GM23338 (cell line): ENCODE measurements around the gene EHBP1L1. TPM values are rescaled to one million over a fixed set of nuclear protein-coding genes. Genes with fewer than 3 reads are reported as not detected.

Experiments used
- ATAC-seq: fragments of 200-7000 bp; cut with Tn5 transposase; 3 replicates; pipeline ENCODE4 v1.9.1; 2020
- DNase-seq: peaks from one replicate; pipeline ENCODE4 v3.0.0-alpha.2; 2015; ENCODE audit warnings: low spot score
- H2AFZ ChIP-seq: fragments of 200-600 bp; sonication (generic); 2 replicates; pipeline ENCODE4 v1.8.0; 2016; ENCODE audit warnings: antibody characterized with exemption, mild to moderate bottlenecking, moderate library complexity
- H3F3A ChIP-seq: fragments of 200-600 bp; sonication (generic); replicated peaks from 2 replicates; pipeline ENCODE4 v1.8.0; 2017; ENCODE audit warnings: antibody characterized with exemption, mixed run types, low read depth
- H3K27ac ChIP-seq: fragments of 200-600 bp; sonication (generic); 2 replicates; pipeline ENCODE4 v1.6.1; 2016; ENCODE audit warnings: low read depth
- H3K27me3 ChIP-seq: fragments of 200-600 bp; sonication (generic); 2 replicates; pipeline ENCODE4 v1.8.0; 2016; ENCODE audit warnings: mild to moderate bottlenecking, mixed run types, moderate library complexity; ENCODE audit not compliant: insufficient read depth
- H3K36me3 ChIP-seq: fragments of 200-600 bp; sonication (generic); 2 replicates; pipeline ENCODE4 v1.8.0; 2016; ENCODE audit warnings: mild to moderate bottlenecking; ENCODE audit not compliant: insufficient read depth
- H3K4me1 ChIP-seq: fragments of 200-600 bp; sonication (generic); 2 replicates; pipeline ENCODE4 v1.8.0; 2016; ENCODE audit warnings: mild to moderate bottlenecking, moderate library complexity; ENCODE audit not compliant: insufficient read depth
- H3K4me2 ChIP-seq: fragments of 200-600 bp; sonication (generic); 2 replicates; pipeline ENCODE4 v1.7.1; 2017; ENCODE audit warnings: mixed run types
- H3K4me3 ChIP-seq: fragments of 200-600 bp; sonication (generic); 2 replicates; pipeline ENCODE4 v1.6.1; 2016; ENCODE audit warnings: mixed run types
- H3K79me2 ChIP-seq: fragments of 200-600 bp; sonication (generic); replicated peaks from 2 replicates; pipeline ENCODE4 v1.8.0; 2017; ENCODE audit warnings: mild to moderate bottlenecking; ENCODE audit not compliant: insufficient read depth
- H3K9me2 ChIP-seq: fragments of 200-600 bp; sonication (generic); 2 replicates; pipeline ENCODE4 v1.8.0; 2017; ENCODE audit not compliant: insufficient read depth
- H4K20me1 ChIP-seq: fragments of 200-600 bp; sonication (generic); replicated peaks from 2 replicates; pipeline ENCODE4 v1.8.0; 2017; ENCODE audit warnings: mild to moderate bottlenecking; ENCODE audit not compliant: insufficient read depth
- H3K27ac Mint-ChIP-seq: 2 replicates; pipeline ENCODE4 v1.8.0; 2020; ENCODE audit warnings: inconsistent platforms, mild to moderate bottlenecking, moderate library complexity, mixed read lengths
- H3K27me3 Mint-ChIP-seq: 3 replicates; pipeline ENCODE4 v1.8.0; 2022; ENCODE audit warnings: low read depth, mild to moderate bottlenecking, moderate library complexity, mixed read lengths, inconsistent platforms; ENCODE audit not compliant: insufficient read depth, poor library complexity
- H3K36me3 Mint-ChIP-seq: 3 replicates; pipeline ENCODE4 v1.8.0; 2021; ENCODE audit warnings: low read depth, mild to moderate bottlenecking, inconsistent platforms, moderate library complexity, mixed read lengths
- H3K4me1 Mint-ChIP-seq: 3 replicates; pipeline ENCODE4 v1.8.0; 2020; ENCODE audit warnings: mild to moderate bottlenecking, inconsistent platforms, mixed read lengths
- H3K4me3 Mint-ChIP-seq: 3 replicates; pipeline ENCODE4 v1.8.0; 2021; ENCODE audit warnings: moderate library complexity, mild to moderate bottlenecking, inconsistent platforms, mixed read lengths
- H3K9me3 Mint-ChIP-seq: 3 replicates; pipeline ENCODE4 v1.8.0; 2020; ENCODE audit warnings: moderate library complexity, mild to moderate bottlenecking, inconsistent platforms, mixed read lengths
- CREB1 ChIP-seq: fragments of 250-450 bp; sonication (Bioruptor Pico); IDR thresholded peaks from 2 replicates; pipeline ENCODE4 v1.5.0; 2020; ENCODE audit warnings: low read depth, mild to moderate bottlenecking, moderate library complexity
- EZH2 ChIP-seq: fragments of 200-600 bp; sonication (generic); IDR thresholded peaks from one replicate; pipeline ENCODE4 v1.8.0; 2017; ENCODE audit warnings: antibody characterized with exemption, mild to moderate bottlenecking, low read depth; ENCODE audit not compliant: unreplicated experiment
- EZH2phosphoT487 ChIP-seq: fragments of 200-600 bp; sonication (generic); IDR thresholded peaks from one replicate; pipeline ENCODE4 v1.8.1; 2018; ENCODE audit warnings: antibody characterized with exemption; ENCODE audit not compliant: unreplicated experiment
- JUNB ChIP-seq: IDR thresholded peaks from one replicate; pipeline ENCODE4 v1.6.1; 2016; ENCODE audit warnings: antibody characterized with exemption; ENCODE audit not compliant: unreplicated experiment
- NANOG ChIP-seq: IDR thresholded peaks from 2 replicates; pipeline ENCODE4 v1.6.1; 2016; ENCODE audit warnings: antibody characterized with exemption, borderline replicate concordance
- POLR2AphosphoS5 ChIP-seq: IDR thresholded peaks from 2 replicates; pipeline ENCODE4 v1.6.1; 2016; ENCODE audit warnings: antibody characterized with exemption, low read depth
- STAT1 ChIP-seq: IDR thresholded peaks from one replicate; pipeline ENCODE4 v1.6.1; 2016; ENCODE audit warnings: antibody characterized with exemption; ENCODE audit not compliant: unreplicated experiment
- ZNF114 ChIP-seq: fragments of 250-450 bp; sonication (Bioruptor Pico); IDR thresholded peaks from 2 replicates; pipeline ENCODE4 v1.5.0; 2020; ENCODE audit warnings: mild to moderate bottlenecking, moderate library complexity
- ZNF331 ChIP-seq: fragments of 250-450 bp; sonication (Bioruptor Pico); IDR thresholded peaks from 2 replicates; pipeline ENCODE4 v1.5.0; 2020; ENCODE audit warnings: low read depth, mild to moderate bottlenecking, moderate library complexity
- ZNF462 ChIP-seq: fragments of 250-450 bp; sonication (Bioruptor Pico); IDR thresholded peaks from 2 replicates; pipeline ENCODE4 v1.5.0; 2020; ENCODE audit warnings: mild to moderate bottlenecking, moderate library complexity
- polyA plus RNA-seq: library from polyadenylated mRNA; unstranded; fragments of >200 nt; fragmentation: Nextera tagmentation; extraction: Ambion mirVana; gene quantifications from 2 replicates; pipeline ENCODE4 v1.2.1, GENCODE V29; 2016
- total RNA-seq: library from RNA; depleted of rRNA; stranded (reverse); fragments of >200 nt; shearing (Covaris generic); gene quantifications from 2 replicates; pipeline ENCODE4 v1.2.3, GENCODE V29; 2014
- TF ChIP-seq, protein P1 (sequence below): IDR thresholded peaks from one replicate; pipeline ENCODE4 v1.6.1; 2018; ENCODE audit warnings: antibody characterized with exemption; ENCODE audit not compliant: unreplicated experiment
- TF ChIP-seq, protein P2 (sequence below): IDR thresholded peaks from 2 replicates; pipeline ENCODE4 v1.6.1; 2016; ENCODE audit warnings: antibody characterized with exemption
- TF ChIP-seq, protein P3 (sequence below), 2 experiments: fragments of 200-600 bp in 1 of 2; sonication (generic) in 1 of 2; conservative IDR thresholded peaks; 2 replicates each; pipeline versions ENCODE4 v1.5.1 to v1.6.1; 2016 to 2017; ENCODE audit warnings: antibody characterized with exemption in 2 of 2, low read depth in 2 of 2, mild to moderate bottlenecking in 2 of 2, moderate library complexity in 1 of 2

Gene EHBP1L1
- total and polyA plus RNA-seq, 2 experiments from 2014 or later: 2.9 to 10.9 TPM

DNA sequence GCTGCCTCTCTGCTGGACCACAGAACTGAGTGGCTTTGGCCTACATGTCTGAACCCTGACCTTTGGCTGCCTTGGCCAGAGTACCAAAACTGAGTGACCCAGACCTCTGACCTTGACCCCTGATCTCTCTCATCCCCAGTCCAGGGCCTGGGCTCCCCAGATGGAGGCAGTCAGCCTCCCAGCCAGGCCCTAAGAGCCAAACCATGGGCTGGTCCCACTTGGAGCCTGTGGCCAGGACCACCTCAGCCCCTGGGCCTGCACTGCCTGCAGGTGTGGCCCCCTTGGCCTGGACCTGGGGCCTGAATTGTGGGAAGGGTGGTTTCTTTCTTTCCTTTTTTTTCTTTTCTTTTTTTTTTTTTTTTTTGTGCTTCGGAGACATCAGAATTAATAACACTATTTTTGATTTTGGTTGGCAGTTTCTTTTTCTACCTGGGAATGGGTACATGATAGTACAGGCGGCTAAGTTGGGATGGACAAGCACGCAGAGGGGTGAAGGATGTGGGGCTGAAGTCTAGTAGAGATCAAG is 61.2 kb downstream of the EHBP1L1 start:
- peak overlapping the region; percentile 52 for H3K27ac ChIP-seq
- peak overlapping the region; percentile 80; the same call in 1 of the 2 replicates for H3K27ac Mint-ChIP-seq
- H3K36me3 Mint-ChIP-seq: peaks cover 18% of the 10 kb centered on the region
- H3F3A ChIP-seq: peaks cover 25% of the 10 kb centered on the region
- 0 out of 2 replicates have a peak overlapping the region, but pooled peaks have one; percentile 83 for H3K4me3 ChIP-seq
- peaks cover 12% of the 10 kb centered on the region; the same call in 1 of the 2 replicates for H3K36me3 ChIP-seq
- peaks cover 26% of the 10 kb centered on the region for H3K4me1 Mint-ChIP-seq
- DNase-seq (no peak), ATAC-seq (no peak)
- H3K9me2 ChIP-seq: no peaks in the 10 kb centered on the region
- no peak for TF ChIP-seq EZH2phosphoT487
- TF ChIP-seq ZNF114 (CRISPR knock-in tag): no peak
- TF ChIP-seq STAT1: no peak
- no peak for TF ChIP-seq ZNF331 (CRISPR knock-in tag)
- TF ChIP-seq JUNB: no peak
- TF ChIP-seq, protein P1, sequence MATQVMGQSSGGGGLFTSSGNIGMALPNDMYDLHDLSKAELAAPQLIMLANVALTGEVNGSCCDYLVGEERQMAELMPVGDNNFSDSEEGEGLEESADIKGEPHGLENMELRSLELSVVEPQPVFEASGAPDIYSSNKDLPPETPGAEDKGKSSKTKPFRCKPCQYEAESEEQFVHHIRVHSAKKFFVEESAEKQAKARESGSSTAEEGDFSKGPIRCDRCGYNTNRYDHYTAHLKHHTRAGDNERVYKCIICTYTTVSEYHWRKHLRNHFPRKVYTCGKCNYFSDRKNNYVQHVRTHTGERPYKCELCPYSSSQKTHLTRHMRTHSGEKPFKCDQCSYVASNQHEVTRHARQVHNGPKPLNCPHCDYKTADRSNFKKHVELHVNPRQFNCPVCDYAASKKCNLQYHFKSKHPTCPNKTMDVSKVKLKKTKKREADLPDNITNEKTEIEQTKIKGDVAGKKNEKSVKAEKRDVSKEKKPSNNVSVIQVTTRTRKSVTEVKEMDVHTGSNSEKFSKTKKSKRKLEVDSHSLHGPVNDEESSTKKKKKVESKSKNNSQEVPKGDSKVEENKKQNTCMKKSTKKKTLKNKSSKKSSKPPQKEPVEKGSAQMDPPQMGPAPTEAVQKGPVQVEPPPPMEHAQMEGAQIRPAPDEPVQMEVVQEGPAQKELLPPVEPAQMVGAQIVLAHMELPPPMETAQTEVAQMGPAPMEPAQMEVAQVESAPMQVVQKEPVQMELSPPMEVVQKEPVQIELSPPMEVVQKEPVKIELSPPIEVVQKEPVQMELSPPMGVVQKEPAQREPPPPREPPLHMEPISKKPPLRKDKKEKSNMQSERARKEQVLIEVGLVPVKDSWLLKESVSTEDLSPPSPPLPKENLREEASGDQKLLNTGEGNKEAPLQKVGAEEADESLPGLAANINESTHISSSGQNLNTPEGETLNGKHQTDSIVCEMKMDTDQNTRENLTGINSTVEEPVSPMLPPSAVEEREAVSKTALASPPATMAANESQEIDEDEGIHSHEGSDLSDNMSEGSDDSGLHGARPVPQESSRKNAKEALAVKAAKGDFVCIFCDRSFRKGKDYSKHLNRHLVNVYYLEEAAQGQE: no peak
- TF ChIP-seq, protein P2, sequence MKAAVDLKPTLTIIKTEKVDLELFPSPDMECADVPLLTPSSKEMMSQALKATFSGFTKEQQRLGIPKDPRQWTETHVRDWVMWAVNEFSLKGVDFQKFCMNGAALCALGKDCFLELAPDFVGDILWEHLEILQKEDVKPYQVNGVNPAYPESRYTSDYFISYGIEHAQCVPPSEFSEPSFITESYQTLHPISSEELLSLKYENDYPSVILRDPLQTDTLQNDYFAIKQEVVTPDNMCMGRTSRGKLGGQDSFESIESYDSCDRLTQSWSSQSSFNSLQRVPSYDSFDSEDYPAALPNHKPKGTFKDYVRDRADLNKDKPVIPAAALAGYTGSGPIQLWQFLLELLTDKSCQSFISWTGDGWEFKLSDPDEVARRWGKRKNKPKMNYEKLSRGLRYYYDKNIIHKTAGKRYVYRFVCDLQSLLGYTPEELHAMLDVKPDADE: no peak
- TF ChIP-seq, protein P3, sequence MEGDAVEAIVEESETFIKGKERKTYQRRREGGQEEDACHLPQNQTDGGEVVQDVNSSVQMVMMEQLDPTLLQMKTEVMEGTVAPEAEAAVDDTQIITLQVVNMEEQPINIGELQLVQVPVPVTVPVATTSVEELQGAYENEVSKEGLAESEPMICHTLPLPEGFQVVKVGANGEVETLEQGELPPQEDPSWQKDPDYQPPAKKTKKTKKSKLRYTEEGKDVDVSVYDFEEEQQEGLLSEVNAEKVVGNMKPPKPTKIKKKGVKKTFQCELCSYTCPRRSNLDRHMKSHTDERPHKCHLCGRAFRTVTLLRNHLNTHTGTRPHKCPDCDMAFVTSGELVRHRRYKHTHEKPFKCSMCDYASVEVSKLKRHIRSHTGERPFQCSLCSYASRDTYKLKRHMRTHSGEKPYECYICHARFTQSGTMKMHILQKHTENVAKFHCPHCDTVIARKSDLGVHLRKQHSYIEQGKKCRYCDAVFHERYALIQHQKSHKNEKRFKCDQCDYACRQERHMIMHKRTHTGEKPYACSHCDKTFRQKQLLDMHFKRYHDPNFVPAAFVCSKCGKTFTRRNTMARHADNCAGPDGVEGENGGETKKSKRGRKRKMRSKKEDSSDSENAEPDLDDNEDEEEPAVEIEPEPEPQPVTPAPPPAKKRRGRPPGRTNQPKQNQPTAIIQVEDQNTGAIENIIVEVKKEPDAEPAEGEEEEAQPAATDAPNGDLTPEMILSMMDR (conservative IDR thresholded peaks at IDR 0.05; ENCODE audit: low read depth in 2 of 2): no peak
- no peak for TF ChIP-seq EZH2
- TF ChIP-seq CREB1 (CRISPR knock-in tag): no peak
- TF ChIP-seq ZNF462 (CRISPR knock-in tag): no peak
- no peak for TF ChIP-seq NANOG
- no peak for TF ChIP-seq POLR2AphosphoS5
- peaks cover 24% of the 10 kb centered on the region for H3K4me1 ChIP-seq
- H4K20me1 ChIP-seq: no peaks in the 10 kb centered on the region
- H3K27me3 ChIP-seq: no peaks in the 10 kb centered on the region
- H3K4me2 ChIP-seq: peak overlapping the region; percentile 41
- no peaks in the 10 kb centered on the region for H3K79me2 ChIP-seq
- H3K9me3 Mint-ChIP-seq: no peaks in the 10 kb centered on the region
- peaks cover 22% of the 10 kb centered on the region for H3K27me3 Mint-ChIP-seq
- H2AFZ ChIP-seq: no peak overlapping the region
- H3K4me3 Mint-ChIP-seq: peak overlapping the region; percentile 62
